ENCODE data around the gene GHRL.

- TF ChIP-seq POLR2A (IDR thresholded peaks at IDR 0.05) (no peak), CTCF (IDR thresholded peaks at IDR 0.05) (no peak)
Observed at GRCh38 chr3:10303105-10303504, 10.4 kb upstream of the GHRL start.
